ENCODE results near the gene RAB3C.
"Not testable (repeated sequence)": the region's sequence is repeated elsewhere in the genome, so short reads cannot be mapped to it uniquely, and the experiment has no call there.

RAB3C gene

GRCh38 chr5:58599217-58599616 lies 16.3 kb downstream of the RAB3C start:
- DNase-seq (ENCODE audit: low read depth, low spot score): no peak
- no peak overlapping the region for H3K27ac ChIP-seq

- not testable (repeated sequence) for DNase-seq (ENCODE audit: low read depth, low spot score); H3K27ac ChIP-seq
Measured at GRCh38 chr5:58600613-58601012, 17.7 kb downstream of the RAB3C start.

GRCh38 chr5:58602889-58603288 lies 20.0 kb downstream of the RAB3C start:
- DNase-seq (ENCODE audit: low read depth, low spot score); H3K27ac ChIP-seq: not testable (repeated sequence)

GRCh38 chr5:58606064-58606463 lies 23.2 kb downstream of the RAB3C start:
- no peak overlapping the region for H3K27ac ChIP-seq
- DNase-seq (ENCODE audit: low read depth, low spot score): no peak

GRCh38 chr5:58615972-58616371 lies 33.1 kb downstream of the RAB3C start:
- no peak for DNase-seq (ENCODE audit: low read depth, low spot score)
- no peak overlapping the region for H3K27ac ChIP-seq

GRCh38 chr5:58617241-58617640 lies 34.4 kb downstream of the RAB3C start:
- DNase-seq (ENCODE audit: low read depth, low spot score): no peak
- no peak overlapping the region for H3K27ac ChIP-seq

GRCh38 chr5:58620336-58620735 lies 37.5 kb downstream of the RAB3C start:
- DNase-seq (ENCODE audit: low read depth, low spot score): no peak

GRCh38 chr5:58622936-58623871 lies 40.3 kb downstream of the RAB3C start:
- no peak overlapping the region for H3K27ac ChIP-seq
- DNase-seq (ENCODE audit: low read depth, low spot score): no peak

More at GRCh38 chr5:58620336-58620735, 37.5 kb downstream of the RAB3C start:
- no peak overlapping the region for H3K27ac ChIP-seq

GRCh38 chr5:58628626-58629025 lies 45.8 kb downstream of the RAB3C start:
- no peak for DNase-seq (ENCODE audit: low read depth, low spot score)
- no peak overlapping the region for H3K27ac ChIP-seq

GRCh38 chr5:58629271-58630159 lies 46.6 kb downstream of the RAB3C start:
- DNase-seq (ENCODE audit: low read depth, low spot score): no peak
- no peak overlapping the region for H3K27ac ChIP-seq

GRCh38 chr5:58631895-58632294 lies 49.0 kb downstream of the RAB3C start:
- no peak for DNase-seq (ENCODE audit: low read depth, low spot score)
- H3K27ac ChIP-seq: no peak overlapping the region

- H3K27ac ChIP-seq: no peak overlapping the region
- no peak for DNase-seq (ENCODE audit: low read depth, low spot score)
Measured at GRCh38 chr5:58635416-58635815, 52.5 kb downstream of the RAB3C start.

- DNase-seq (ENCODE audit: low read depth, low spot score): no peak
Measured at GRCh38 chr5:58640011-58640410, 57.1 kb downstream of the RAB3C start.

GRCh38 chr5:58641533-58641932 lies 58.7 kb downstream of the RAB3C start:
- H3K27ac ChIP-seq: no peak overlapping the region

More at GRCh38 chr5:58640011-58640410, 57.1 kb downstream of the RAB3C start:
- H3K27ac ChIP-seq: no peak overlapping the region

GRCh38 chr5:58648846-58649245 lies 66.0 kb downstream of the RAB3C start:
- no peak overlapping the region for H3K27ac ChIP-seq

More at GRCh38 chr5:58641533-58641932, 58.7 kb downstream of the RAB3C start:
- no peak for DNase-seq (ENCODE audit: low read depth, low spot score)

GRCh38 chr5:58649716-58650115 lies 66.8 kb downstream of the RAB3C start:
- H3K27ac ChIP-seq: no peak overlapping the region
- no peak for DNase-seq (ENCODE audit: low read depth, low spot score)

More at GRCh38 chr5:58648846-58649245, 66.0 kb downstream of the RAB3C start:
- no peak for DNase-seq (ENCODE audit: low read depth, low spot score)

- no peak overlapping the region for H3K27ac ChIP-seq
- DNase-seq (ENCODE audit: low read depth, low spot score): no peak
Measured at GRCh38 chr5:58653521-58653920, 70.6 kb downstream of the RAB3C start.

GRCh38 chr5:58666141-58666540 lies 83.3 kb downstream of the RAB3C start:
- no peak for DNase-seq (ENCODE audit: low read depth, low spot score)
- no peak overlapping the region for H3K27ac ChIP-seq

- H3K27ac ChIP-seq: no peak overlapping the region
- DNase-seq (ENCODE audit: low read depth, low spot score): no peak
Measured at GRCh38 chr5:58666598-58667581, 84.0 kb downstream of the RAB3C start.

- no peak for DNase-seq (ENCODE audit: low read depth, low spot score)
Measured at GRCh38 chr5:58670582-58670981, 87.7 kb downstream of the RAB3C start.

More at GRCh38 chr5:58670582-58670981, 87.7 kb downstream of the RAB3C start:
- H3K27ac ChIP-seq: no peak overlapping the region

Data from epithelial cell of prostate (primary cell).